AG10803 (cell line): ENCODE results near the gene FGD4.

Experiments
- DNase-seq: peaks from one replicate; pipeline ENCODE4 v3.0.0; 2010; ENCODE audit warnings: low read depth
- H3K4me3 ChIP-seq: 2 replicates; pipeline ENCODE4 v1.5.1; 2011; ENCODE audit warnings: mild to moderate bottlenecking, low read length, control low read depth
- CTCF ChIP-seq: conservative IDR thresholded peaks from 2 replicates; pipeline ENCODE4 v1.5.1; 2011; ENCODE audit warnings: mild to moderate bottlenecking, low read length, control low read depth, inconsistent platforms

The FGD4 gene

DNA sequence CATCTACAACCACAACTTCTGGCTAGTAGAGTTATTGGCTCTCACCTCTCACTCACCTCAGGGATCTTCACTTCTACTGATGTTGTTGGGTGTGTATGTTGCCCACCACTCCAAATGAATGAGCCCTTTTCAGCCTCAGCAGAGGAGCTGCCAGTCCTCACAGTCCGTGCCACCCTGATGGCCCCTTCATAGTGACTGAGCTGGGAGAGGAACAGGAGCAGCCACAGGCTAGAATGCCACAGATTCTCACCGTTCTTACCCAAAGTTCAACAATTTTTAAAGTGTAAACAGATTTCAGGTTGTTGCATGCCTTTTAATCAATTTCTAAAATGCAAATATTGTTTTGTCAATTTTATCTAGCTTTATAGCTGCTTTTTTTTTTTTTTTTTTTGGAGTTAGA lies 205.2 kb downstream of the FGD4 start:
- no peak overlapping the region for H3K4me3 ChIP-seq
- TF ChIP-seq CTCF: no peak
- DNase-seq: no peak

DNA sequence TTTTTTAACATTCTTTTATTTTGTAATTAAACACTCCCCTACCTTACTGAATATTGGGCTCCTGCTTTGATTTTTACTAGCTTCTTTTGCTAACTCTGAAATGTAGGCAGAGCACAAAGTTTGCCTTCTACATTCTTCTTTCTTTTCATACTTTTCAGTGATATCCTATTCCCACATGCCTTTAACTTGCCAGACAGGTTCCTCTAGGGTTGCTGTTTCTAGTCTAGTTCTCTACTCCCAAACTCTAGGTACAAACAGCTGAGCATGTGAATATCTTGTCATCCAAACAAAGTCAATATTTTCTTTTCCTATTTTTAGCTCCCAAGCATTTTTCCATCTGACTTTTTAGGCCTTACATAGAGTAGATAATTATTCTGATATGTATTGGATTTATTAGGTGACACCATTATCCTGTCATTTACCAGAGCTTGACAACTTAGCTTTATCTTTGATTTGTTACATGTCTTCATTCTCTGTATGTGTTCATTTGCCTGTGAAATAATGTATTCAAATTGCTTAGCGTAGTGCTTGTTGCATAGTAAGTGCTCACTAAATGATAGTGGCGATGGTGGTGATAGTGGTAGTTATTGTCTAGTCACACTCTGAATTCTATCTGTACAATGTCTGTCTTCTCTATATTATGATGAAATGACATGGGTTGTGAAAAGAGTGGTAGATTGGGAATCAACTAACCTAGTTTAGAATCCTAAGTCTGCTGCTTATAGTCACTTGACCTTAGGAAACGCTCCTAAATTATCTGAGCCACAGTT lies 206.2 kb downstream of the FGD4 start:
- TF ChIP-seq CTCF: no peak

DNA sequence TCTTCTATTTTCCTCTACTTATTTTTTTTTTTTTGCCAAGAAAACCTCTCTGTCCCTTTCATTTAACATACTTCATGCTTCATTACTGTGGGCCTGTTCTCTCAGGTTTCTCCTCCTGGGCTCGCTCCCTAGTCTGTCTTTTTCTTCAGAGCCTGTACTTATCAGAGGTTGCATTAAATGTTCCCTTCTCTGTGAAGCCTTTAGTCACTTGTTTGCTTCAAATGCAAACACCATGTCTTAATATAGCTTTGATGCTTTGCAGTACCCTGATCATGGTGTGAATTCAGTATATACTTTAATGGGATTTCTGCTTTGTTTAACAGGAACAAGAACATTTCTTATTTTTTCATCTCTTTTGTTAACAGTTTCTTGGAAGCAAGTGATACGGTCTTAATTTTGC lies 207.1 kb downstream of the FGD4 start:
- DNase-seq: no peak
- no peak overlapping the region for H3K4me3 ChIP-seq
- no peak for TF ChIP-seq CTCF

More for the DNA sequence above, 206.2 kb downstream of the FGD4 start:
- H3K4me3 ChIP-seq: no peak overlapping the region
- no peak for DNase-seq

DNA sequence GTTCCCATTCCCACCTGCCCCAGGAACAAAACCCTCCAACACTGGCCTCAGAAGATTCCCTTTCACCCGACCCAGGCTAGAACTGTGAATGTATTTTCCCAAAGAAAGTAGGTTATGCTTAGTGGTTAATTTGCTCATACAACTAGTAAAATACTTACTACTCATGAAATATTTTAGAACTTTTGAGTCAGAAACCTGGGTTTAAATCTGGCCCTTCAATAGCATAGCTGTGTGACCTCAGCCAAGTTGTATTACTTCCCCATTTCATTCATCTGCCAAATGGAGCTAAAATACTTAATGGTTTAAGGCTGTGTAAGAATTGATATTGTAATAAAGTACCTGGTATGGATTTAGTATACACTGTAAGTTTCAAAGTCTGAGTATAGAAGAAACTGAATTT lies 210.6 kb downstream of the FGD4 start:
- DNase-seq: peak; percentile 9
- no peak overlapping the region for H3K4me3 ChIP-seq
- TF ChIP-seq CTCF: no peak

- no peak overlapping the region for H3K4me3 ChIP-seq
- no peak for TF ChIP-seq CTCF
Observed at GRCh38 chr12:32611986-32612385, 212.6 kb downstream of the FGD4 start.

DNA sequence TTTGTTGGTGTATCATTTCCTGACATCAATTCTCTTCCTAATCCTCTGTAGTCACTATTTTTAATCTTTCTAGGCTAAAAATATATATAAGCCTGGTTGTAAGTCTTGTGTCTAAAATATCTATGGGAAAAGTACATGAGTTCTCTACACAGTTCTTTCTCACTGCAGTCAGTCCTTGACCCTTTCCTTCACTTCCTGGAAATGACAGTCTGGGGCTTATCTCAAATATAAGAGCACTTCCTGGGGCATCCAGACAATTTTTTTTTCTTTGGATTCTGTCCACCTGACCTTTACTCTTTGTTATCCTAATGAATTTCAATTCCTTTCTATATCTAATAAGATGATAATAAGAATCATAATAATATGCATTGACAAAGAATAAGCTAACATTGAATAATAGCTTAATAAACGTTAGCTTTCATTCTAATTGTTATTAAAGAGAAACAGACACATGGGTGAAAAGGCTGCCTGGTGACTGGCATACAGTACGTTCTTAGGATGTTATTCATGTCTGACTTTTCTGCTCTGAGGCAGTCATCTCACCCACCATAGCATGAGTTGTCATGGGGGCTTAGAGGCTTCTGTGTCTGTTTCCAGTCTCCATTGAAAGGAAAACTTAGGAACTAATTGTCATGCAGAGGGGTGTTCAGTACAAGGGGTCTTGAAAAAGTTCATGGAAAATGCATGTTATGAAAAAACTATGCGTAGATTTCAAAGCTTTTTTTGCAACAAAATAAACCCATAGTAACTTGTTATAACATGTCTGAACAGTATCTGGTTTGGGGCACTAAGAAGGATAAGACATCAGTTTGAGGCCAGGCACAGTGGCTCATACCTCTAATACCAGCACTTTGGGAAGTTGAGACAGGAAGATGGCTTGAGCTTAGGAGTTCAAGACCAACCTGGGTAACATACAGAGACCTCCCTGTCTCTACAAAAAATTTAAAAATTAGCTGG lies 213.6 kb downstream of the FGD4 start:
- no peak for DNase-seq
- TF ChIP-seq CTCF: no peak
- H3K4me3 ChIP-seq: no peak overlapping the region

More at GRCh38 chr12:32611986-32612385, 212.6 kb downstream of the FGD4 start:
- no peak for DNase-seq
